Stimulated activated CD4-positive, alpha-beta T cell treated with anti-CD3 and anti-CD28 coated beads, Interleukin-15, amount 100 ng/mL, for 48 hours (primary cell): ENCODE measurements around the gene COX5A.
"Not testable (repeated sequence)": the region's sequence is repeated elsewhere in the genome, so short reads cannot be mapped to it uniquely, and the experiment has no call there.

ENCODE experiments used
- DNase-seq, 2 donors: peaks; one replicate each; pipeline ENCODE4 v3.0.0-alpha.2; 2020; ENCODE audit warnings: low read depth in 2 of 2

COX5A gene

DNA sequence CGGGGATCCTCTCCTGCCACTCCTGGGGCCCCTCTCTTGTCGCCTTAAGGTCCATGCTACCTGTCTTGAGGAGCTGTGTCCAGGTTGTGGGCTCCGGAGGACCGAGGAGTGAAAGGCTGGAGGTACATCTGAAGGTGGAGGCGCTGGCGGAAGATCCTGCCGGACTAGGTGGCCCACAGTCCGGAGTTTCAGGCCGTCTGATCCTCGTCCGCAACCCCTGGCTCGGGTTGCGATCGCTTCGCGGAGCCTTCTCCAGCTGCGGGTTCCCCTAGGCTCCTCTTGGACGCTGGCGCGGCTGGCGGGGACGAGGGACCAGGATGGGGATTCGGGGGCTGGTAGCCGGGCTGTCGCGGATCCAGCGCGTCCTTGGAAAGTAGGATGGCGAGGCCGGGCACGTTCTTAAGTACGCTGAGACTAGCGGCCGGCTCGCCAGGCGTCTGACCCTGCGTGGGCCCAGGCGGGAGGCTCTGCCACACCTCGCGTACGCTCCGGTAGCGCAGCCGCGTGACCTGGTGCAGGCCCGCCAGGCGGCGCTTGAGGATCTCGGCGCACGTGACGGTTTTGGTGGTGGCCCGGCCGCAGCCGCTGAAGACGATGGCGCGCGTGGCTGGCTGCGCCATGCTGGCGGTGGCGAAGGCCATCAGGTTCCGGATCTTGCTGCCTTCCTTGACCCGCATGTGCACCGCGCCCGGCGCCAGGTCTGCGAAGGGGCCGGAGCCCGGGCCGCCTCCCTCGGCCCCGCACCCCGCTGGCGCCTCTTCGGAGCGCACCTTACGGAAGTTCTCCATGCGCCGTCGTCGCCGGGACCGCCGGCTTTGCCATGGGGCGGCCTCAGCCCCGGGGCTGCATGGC, 18.1 kb upstream of the COX5A start:
- peak; percentile 59 to 64 for DNase-seq

- no peak for DNase-seq
Measured at GRCh38 chr15:74955017-74955416, 17.1 kb upstream of the COX5A start.

DNA sequence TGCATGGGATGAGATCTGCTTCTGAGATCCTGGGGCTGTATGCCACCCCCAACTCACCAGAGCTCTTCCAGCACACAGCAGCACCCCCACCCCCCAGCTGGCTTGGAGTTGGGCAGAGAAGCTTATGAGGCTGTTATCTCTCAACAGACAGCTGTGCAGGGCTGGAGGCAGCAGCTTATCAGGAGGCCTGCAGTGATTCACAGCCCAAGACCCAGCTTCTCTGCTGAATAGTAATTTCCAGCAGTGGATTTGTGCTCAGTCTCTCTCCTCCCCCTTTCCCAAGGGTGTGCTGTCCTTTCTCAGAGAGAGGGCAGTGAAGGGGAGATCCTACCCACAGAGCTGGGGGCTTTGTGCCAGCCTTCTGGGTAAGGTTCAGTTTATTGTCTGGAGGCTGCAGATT, 16.6 kb upstream of the COX5A start:
- no peak for DNase-seq

DNA sequence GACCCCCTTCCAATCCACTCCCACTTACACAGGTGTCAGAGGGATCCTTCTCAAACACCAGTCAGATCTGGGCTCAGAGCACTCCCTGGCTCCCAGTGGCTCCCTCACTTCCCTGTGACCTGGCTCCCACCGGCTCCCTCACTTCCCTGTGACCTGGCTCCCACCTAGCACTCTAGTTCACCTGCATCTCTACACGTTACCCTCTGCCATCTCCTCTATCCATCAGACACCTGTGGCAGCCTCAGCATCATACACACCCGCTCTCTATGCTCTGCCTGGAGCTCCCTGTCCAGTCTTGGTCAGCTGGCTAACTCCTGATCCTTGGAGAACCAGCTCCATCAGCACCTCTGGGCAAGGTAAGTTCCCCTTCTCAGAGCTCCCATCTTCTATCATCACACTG, 13.1 kb upstream of the COX5A start:
- DNase-seq, result no peak

DNA sequence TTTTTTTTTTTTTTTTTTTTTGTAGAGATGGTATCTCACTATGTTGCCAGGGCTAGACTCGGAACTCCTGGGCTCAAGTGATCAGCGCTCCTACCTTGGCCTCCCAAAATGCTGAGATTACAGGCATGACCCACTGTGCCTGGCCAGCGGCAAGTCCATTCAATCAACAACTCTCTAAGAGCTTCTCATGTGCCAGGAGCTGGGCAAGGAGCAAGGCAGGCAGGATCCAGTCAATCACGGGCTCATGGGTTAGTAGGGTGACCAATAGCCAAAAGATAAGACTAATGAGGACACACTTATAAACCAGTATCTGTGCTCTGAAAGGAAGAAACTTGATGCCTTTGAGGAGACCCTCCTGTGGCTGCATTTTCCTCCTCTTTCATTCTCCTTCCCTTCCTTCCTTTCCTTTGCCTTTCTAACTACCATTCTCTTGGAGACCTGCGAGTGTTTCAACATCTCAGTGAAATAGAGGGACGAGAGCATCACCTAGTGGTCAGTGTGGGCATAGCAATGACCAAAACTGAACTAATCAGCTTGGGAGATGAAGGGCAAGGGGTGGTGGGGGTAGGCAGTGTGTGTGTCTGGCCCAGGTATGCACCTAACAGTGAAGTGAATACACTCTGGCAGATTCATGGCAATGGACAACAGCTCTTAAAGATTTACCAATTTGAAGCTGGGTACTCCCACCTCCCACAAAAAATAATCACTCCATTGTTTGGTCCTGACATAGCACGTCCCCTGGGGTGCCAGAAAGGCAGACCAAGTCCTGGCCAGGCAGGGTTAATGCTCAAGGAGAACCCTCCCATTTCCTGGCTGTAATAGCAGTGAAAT, 12.4 kb upstream of the COX5A start:
- DNase-seq, result peak; percentile 48 to 67

GRCh38 chr15:74937272-74937589, 642 bp downstream of the COX5A start:
- DNase-seq, result no peak

- DNase-seq, result not testable (repeated sequence)
Measured at GRCh38 chr15:74935193-74935592, 2.7 kb downstream of the COX5A start.

DNA sequence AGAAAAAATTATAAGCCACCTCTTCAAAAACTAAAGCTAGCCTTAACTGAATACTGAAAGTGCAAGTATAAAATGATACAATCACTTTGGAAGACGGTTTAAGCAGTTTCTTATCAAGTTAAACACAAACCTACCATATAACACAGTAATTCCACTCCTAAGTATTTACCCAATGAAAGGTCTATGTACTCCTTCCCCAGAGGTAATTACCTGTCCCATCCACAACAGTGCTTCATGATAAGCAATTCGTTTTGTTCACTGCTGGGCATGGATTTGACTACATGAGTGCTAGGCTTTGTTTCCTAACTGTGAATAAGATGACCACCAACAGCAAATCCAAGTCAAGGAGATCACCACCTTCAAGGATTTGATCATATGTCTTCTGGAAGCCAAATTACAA, 4.3 kb downstream of the COX5A start:
- no peak for DNase-seq

DNA sequence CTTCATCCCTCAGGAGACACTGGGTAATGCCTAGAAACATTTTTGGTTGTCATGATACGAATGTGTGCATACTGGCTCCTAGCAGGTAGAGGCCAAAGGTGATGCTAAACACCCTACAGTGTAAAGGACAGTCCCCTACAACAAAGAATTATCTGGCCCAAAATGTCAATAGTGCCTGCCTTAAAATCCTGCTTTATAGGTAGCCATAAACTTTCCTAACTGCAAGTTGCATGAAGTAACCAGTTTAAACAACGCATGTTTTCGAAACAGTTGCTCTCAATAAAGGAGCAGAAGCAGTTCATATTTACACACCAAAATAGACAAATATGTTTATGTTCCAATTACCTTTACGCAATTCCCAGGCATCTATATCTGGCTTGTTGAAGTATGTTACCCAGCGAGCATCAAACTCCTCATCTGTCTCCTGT, 9.1 kb downstream of the COX5A start:
- no peak for DNase-seq

DNA sequence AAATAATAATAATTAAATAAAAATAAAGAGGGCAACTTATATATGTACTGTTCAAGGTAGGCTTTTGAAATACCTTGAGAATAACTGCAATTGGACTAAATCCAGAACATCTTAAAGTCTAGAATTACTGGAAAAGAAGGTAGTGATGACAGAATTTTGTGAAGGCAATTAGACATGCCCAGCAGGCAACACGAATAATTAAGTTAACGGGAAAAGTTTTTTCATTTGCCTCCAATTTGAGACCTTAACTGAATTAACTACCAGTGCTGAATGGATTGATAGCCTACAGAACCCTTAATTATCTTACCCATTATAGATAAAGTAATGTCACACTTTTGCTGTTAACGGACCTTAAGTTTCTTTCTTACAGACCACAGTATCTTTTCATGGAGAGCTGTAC, 13.3 kb downstream of the COX5A start:
- no peak for DNase-seq

- DNase-seq, result no peak
Measured at GRCh38 chr15:74920456-74920855, 17.4 kb downstream of the COX5A start.

DNA sequence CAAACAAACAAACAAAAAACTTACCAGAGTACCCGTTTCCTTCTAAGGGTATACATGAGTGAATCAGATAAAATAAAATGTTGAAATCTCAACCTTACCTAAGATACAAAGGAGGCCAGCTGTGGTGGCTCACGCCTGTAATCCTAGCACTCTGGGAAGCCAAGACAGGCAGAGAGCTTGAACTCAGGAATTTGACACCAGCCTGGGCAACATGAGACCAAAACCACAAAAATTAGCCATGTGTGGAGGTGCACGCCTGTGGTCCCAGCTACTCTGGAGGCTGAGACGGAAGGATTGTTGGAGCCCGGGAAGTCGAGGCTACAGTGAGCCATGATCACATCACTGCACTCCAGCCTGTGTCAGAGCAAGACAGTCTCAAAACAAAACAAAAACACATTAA, 20.2 kb downstream of the COX5A start:
- no peak for DNase-seq

- not testable (repeated sequence) for DNase-seq
Measured at GRCh38 chr15:74913799-74914198, 24.1 kb downstream of the COX5A start.

GRCh38 chr15:74913041-74913440, 24.8 kb downstream of the COX5A start:
- no peak for DNase-seq

DNA sequence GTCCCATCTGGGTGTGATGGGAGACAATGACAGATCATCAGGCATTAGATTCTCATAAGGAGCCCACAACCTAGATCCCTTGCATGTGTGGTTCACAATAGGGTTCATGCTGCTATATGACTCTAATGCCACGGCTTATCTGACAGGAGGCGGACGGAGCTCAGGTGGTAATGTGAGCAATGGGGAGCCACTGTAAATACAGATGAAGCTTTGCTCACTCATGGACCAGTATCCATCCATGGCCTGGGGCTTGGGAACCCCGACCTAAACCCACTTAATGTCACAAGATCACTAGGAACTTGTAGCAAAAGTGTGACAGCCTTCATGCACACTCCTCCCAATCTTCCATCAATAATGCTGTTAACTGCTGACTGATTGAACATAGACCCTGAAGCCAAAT, 29.2 kb downstream of the COX5A start:
- DNase-seq, result no peak

- DNase-seq, result no peak
Measured at GRCh38 chr15:74907163-74907870, 30.6 kb downstream of the COX5A start.

- DNase-seq, result peak; percentile 51 to 70
Measured at GRCh38 chr15:74906450-74907162, 31.3 kb downstream of the COX5A start, which contains the start of gene FAM219B. Gene FAM219B, minus strand, starts transcription at chr15:74906851. Its CDS starts 51 bp downstream, at chr15:74906800.

GRCh38 chr15:74906067-74906449, 31.8 kb downstream of the COX5A start:
- DNase-seq, result peak; percentile 6 to 25

GRCh38 chr15:74904190-74904805, 33.6 kb downstream of the COX5A start:
- DNase-seq, result no peak

- DNase-seq, result no peak
Measured at GRCh38 chr15:74903676-74904075, 34.2 kb downstream of the COX5A start.
